GM12874 (cell line): ENCODE results near the gene SPEF2.

Source experiments
- TF ChIP-seq, protein P1 (sequence below): IDR thresholded peaks from 2 replicates; pipeline ENCODE4 v1.5.1; 2011; ENCODE audit warnings: low read depth, mild to moderate bottlenecking, control low read depth, low read length, moderate library complexity; ENCODE audit not compliant: insufficient read depth

The SPEF2 gene

GRCh38 chr5:35828082-35828598 lies 210.5 kb downstream of the SPEF2 start:
- TF ChIP-seq, protein P1, sequence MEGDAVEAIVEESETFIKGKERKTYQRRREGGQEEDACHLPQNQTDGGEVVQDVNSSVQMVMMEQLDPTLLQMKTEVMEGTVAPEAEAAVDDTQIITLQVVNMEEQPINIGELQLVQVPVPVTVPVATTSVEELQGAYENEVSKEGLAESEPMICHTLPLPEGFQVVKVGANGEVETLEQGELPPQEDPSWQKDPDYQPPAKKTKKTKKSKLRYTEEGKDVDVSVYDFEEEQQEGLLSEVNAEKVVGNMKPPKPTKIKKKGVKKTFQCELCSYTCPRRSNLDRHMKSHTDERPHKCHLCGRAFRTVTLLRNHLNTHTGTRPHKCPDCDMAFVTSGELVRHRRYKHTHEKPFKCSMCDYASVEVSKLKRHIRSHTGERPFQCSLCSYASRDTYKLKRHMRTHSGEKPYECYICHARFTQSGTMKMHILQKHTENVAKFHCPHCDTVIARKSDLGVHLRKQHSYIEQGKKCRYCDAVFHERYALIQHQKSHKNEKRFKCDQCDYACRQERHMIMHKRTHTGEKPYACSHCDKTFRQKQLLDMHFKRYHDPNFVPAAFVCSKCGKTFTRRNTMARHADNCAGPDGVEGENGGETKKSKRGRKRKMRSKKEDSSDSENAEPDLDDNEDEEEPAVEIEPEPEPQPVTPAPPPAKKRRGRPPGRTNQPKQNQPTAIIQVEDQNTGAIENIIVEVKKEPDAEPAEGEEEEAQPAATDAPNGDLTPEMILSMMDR: no peak

GRCh38 chr5:35830587-35830986 lies 212.9 kb downstream of the SPEF2 start:
- TF ChIP-seq, protein P1: no peak

GRCh38 chr5:35832762-35833161 lies 215.1 kb downstream of the SPEF2 start:
- TF ChIP-seq, protein P1: no peak

- TF ChIP-seq, protein P1: no peak
Measured at GRCh38 chr5:35833224-35833623, 215.6 kb downstream of the SPEF2 start.

DNA sequence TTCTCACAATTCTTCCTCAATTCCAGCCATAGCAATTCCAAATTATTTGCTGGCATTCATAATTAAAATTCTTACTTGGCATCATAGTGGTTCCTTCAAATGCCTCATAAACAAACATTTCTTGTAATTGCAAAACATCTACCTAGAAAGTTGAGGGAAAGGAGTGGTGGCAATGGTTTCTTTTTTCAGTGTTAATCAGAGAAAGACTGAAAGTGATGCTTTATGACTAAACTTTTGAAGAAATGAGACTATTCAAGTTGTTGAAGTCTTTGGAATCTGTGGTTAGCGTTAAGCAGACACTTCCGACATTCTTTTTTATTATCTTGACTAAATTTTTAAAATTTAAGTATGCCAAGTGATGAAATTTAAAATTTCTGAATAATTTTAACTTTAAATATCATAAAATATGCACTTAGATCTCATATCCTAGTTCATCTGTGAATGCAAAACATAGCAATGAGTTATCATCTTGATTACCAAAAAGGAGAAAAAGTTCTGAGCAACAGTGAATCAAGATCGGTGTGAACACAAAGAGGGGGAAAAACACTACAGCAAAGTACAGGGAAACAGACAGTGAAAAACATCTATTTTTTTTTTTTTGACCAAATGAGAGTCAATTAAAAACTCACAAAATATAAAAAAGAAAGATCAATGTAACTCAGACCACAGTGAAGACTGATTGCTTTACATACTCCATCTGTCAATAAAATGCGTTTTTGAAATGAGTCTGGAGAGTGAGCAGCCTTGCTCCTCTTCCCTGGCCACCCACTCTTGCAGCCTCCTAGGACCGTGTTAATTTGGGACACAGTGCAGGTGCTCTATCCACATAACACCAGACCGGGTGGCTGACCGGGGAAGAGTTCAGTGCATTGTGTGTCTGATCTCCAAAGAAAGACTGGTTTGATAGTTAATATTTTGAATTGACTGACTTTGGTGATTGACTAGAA lies 218.4 kb downstream of the SPEF2 start:
- TF ChIP-seq, protein P1: no peak

DNA sequence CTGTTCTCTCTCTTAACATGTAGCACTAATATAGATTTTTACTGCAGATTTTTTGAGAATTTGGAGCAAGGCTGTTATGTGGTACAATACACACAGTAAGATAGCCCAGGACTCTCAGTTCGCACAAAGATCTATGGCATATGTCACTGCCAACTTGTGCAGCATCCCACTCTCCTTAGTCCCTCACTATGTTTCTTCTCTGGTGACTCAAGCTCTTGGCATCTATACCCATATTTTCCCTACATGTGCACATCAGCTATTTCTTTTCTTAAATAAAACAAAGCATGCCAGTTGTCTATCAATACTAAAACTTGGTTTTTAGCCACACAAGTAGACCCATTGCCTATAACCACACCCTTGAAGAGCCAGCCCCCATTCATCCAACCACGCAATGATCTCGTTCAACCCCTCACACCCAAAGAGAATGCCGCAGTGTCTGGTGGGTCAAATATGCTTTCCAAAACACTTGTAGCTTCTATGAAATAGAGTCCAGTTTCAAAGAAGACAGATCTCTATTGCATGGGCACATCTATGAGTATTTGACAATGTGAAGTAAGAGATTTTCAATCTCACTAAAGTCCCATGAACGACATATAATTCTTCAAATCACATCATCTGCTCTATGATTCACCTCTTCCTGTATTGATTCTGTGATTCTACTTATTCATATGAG lies 220.8 kb downstream of the SPEF2 start:
- TF ChIP-seq, protein P1: no peak

DNA sequence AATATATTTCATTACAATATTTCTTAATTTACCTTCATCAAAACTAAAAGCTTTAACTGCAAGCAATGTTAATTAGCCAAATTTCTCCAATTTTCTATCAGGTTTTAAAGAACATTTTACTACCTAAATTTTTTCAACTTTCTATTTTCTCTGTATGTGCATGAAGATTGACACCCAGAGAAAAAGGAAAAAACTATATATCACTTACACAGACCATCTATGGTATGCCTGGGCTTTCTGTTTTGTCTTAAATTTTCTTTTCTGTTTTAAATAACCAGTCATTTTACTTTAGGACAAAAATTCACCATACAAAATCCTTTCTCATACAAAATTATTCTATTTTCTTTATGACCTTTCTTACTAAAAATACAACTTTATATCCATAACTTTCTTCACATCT lies 225.2 kb downstream of the SPEF2 start:
- TF ChIP-seq, protein P1: no peak
